ENCODE results near the gene PMF1.

PMF1 gene

GRCh38 chr1:156283521-156283920 lies 70.7 kb downstream of the PMF1 start:
- DNase-seq = no peak
- Mint-ChIP-seq H3K4me3 (peak overlapping the region; percentile 95), H3K36me3 (ENCODE audit: low read depth) (peaks cover 22% of the 10 kb centered on the region), H3K4me1 (peaks cover 37% of the 10 kb centered on the region), H3K27ac (peak overlapping the region; percentile 90), H3K27me3 (no peaks in the 10 kb centered on the region), H3K9me3 (no peaks in the 10 kb centered on the region)
- no peak for ATAC-seq

DNA sequence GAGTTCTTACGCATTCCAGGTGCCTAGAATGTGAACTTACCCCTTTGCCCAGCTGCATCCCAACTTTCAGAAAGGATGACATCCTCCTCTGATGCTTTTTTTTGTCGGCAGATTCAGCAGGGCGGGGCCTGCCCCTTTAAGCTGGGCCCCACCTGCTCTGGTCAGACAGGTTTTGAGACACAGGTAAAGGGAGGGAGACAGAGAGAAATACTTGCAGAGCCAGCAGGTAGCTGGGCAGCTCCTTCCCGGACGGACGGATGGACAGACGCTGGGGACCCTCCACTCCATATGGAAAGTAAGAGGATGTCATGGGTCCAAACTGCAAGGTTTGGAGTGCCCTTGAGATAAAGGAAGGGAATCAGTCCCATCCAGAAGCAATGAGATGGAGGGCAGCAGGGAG lies 71.3 kb downstream of the PMF1 start, which contains the start of gene TMEM79:
Gene TMEM79, plus strand, starts transcription at position 214 of the 400 bp plus-strand sequence. CDS start 902 bp downstream, outside the sequence.
- DNase-seq (no peak), ATAC-seq (no peak)
- no peaks in the 10 kb centered on the region for H3K27me3 Mint-ChIP-seq
- peak within 1 kb of the TSS; percentile 95 for H3K4me3 Mint-ChIP-seq
- no peaks in the 10 kb centered on the region for H3K9me3 Mint-ChIP-seq
- H3K27ac Mint-ChIP-seq = peak within 1 kb of the TSS; percentile 90
- peaks cover 37% of the 10 kb centered on the region for H3K4me1 Mint-ChIP-seq
- H3K36me3 Mint-ChIP-seq (ENCODE audit: low read depth) = peaks cover 21% of the 10 kb centered on the region

DNA sequence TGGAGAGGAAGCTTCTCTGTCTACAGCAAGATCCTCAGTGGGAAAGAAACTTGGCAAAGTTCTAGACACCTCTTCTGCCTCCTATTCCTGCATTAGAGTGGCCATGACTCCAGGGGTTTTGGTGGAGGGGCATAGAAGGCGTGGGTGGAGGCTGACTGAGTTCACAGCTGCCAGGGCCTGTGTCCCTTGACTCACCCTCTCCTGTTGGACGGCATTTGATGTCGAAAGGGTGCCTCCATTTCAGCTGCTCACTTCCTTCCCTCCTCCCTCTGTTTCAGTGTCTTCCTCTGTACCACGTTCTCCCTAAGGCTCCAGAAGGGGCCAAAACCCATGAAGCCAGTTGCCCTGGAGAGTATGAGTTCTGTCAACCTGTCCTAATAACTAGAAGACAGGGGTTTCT lies 72.0 kb downstream of the PMF1 start:
- DNase-seq = no peak
- Mint-ChIP-seq H3K27me3 (no peaks in the 10 kb centered on the region), H3K4me1 (peaks cover 34% of the 10 kb centered on the region), H3K27ac (no peak overlapping the region), H3K36me3 (ENCODE audit: low read depth) (peaks cover 19% of the 10 kb centered on the region), H3K4me3 (no peak overlapping the region), H3K9me3 (no peaks in the 10 kb centered on the region)
- ATAC-seq = no peak

DNA sequence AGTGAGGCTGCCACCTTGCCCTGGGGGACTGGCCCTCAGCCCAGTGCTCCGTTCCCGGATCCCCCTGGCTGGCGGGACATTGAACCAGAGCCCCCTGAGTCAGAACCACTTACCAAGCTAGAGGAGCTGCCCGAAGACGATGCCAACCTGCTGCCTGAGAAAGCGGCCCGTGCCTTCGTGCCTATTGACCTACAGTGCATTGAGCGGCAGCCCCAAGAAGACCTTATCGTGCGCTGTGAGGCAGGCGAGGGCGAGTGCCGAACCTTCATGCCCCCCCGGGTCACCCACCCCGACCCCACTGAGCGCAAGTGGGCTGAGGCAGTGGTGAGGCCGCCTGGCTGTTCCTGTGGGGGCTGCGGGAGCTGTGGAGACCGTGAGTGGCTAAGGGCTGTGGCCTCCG lies 72.6 kb downstream of the PMF1 start:
- Mint-ChIP-seq H3K36me3 (ENCODE audit: low read depth) (peaks cover 15% of the 10 kb centered on the region), H3K4me3 (no peak overlapping the region), H3K4me1 (peaks cover 27% of the 10 kb centered on the region), H3K27me3 (no peaks in the 10 kb centered on the region), H3K27ac (no peak overlapping the region), H3K9me3 (no peaks in the 10 kb centered on the region)
- ATAC-seq = no peak
- DNase-seq = no peak

GRCh38 chr1:156286061-156286460 lies 73.3 kb downstream of the PMF1 start:
- peaks cover 11% of the 10 kb centered on the region for H3K36me3 Mint-ChIP-seq (ENCODE audit: low read depth)
- peaks cover 21% of the 10 kb centered on the region for H3K4me1 Mint-ChIP-seq
- H3K27me3 Mint-ChIP-seq = no peaks in the 10 kb centered on the region
- no peak overlapping the region for H3K4me3 Mint-ChIP-seq
- no peaks in the 10 kb centered on the region for H3K9me3 Mint-ChIP-seq
- ATAC-seq = no peak
- no peak overlapping the region for H3K27ac Mint-ChIP-seq
- no peak for DNase-seq

All from activated naive CD8-positive, alpha-beta T cell treated with anti-CD3 and anti-CD28 coated beads, Interleukin-2, amount 50 U/mL, for 24 hours (primary cell).